PFSK-1 (cell line): ENCODE data around the gene KCNJ9.

Experiments used
- FOXP2 ChIP-seq: optimal IDR thresholded peaks from 2 replicates; pipeline ENCODE3; 2011; ENCODE audit warnings: borderline replicate concordance, control low read depth, inconsistent platforms; ENCODE audit not compliant: insufficient read depth; ENCODE audit errors: extremely low read length, extremely low read depth
- POLR2AphosphoS5 ChIP-seq: IDR thresholded peaks from 2 replicates; pipeline ENCODE4 v1.6.1; 2012; ENCODE audit warnings: low read depth, mild to moderate bottlenecking, control low read depth, low read length, moderate library complexity
- SIN3A ChIP-seq: IDR thresholded peaks from 2 replicates; pipeline ENCODE4 v1.6.1; 2012; ENCODE audit warnings: mild to moderate bottlenecking, low read length, moderate library complexity, borderline replicate concordance; ENCODE audit not compliant: insufficient read depth
- TAF1 ChIP-seq: IDR thresholded peaks from 2 replicates; pipeline ENCODE4 v1.6.1; 2012; ENCODE audit warnings: low read length, control low read depth, borderline replicate concordance; ENCODE audit not compliant: insufficient read depth
- TF ChIP-seq, protein P1 (sequence below), 2 experiments: IDR thresholded peaks; 2 replicates each; pipeline versions ENCODE4 v1.6.1 to v1.8.0; 2011 to 2012; ENCODE audit warnings: low read depth in 2 of 2, low read length in 2 of 2, control low read depth in 1 of 2, inconsistent platforms in 1 of 2, mild to moderate bottlenecking in 1 of 2, moderate library complexity in 1 of 2; ENCODE audit not compliant: insufficient read depth in 1 of 2

DNA sequence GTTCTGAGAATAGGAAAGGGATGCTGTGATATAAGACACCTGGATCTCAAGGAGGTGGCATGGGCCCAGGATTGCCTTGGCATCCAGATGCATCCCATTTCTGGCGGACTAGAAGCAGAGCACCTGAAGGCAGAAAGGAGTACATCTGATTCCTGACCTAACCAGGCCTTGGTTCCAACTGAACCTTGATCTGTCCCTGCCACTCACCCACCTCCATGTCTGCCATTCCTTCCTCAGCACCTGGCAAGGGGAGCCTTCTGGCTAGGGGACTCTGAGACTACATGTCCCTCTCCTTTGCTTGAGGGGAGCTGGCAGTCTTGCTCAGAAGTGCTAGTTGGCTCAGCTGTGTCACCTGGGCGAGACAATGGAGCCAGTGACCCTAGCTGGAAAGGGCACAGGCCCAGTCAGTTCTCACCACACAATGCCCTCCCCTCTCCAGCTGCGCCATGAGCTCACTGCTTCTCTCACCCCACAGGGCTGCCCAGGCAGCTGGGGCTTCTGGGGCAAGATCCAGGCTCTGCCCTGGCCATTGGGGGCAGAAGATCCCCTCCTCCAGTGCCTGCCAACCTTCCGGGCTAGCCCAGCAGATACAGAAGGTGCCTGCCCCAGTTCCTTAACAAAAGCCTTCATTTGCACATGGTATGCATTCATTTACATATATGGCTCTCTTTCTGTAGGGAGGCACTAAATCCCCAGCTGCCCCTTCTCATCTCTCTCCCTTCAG is 14.2 kb downstream of the KCNJ9 start:
- TF ChIP-seq, protein P1, sequence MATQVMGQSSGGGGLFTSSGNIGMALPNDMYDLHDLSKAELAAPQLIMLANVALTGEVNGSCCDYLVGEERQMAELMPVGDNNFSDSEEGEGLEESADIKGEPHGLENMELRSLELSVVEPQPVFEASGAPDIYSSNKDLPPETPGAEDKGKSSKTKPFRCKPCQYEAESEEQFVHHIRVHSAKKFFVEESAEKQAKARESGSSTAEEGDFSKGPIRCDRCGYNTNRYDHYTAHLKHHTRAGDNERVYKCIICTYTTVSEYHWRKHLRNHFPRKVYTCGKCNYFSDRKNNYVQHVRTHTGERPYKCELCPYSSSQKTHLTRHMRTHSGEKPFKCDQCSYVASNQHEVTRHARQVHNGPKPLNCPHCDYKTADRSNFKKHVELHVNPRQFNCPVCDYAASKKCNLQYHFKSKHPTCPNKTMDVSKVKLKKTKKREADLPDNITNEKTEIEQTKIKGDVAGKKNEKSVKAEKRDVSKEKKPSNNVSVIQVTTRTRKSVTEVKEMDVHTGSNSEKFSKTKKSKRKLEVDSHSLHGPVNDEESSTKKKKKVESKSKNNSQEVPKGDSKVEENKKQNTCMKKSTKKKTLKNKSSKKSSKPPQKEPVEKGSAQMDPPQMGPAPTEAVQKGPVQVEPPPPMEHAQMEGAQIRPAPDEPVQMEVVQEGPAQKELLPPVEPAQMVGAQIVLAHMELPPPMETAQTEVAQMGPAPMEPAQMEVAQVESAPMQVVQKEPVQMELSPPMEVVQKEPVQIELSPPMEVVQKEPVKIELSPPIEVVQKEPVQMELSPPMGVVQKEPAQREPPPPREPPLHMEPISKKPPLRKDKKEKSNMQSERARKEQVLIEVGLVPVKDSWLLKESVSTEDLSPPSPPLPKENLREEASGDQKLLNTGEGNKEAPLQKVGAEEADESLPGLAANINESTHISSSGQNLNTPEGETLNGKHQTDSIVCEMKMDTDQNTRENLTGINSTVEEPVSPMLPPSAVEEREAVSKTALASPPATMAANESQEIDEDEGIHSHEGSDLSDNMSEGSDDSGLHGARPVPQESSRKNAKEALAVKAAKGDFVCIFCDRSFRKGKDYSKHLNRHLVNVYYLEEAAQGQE (IDR thresholded peaks at IDR 0.05; ENCODE audit: insufficient read depth in 1 of 2, low read depth in 2 of 2, low read length in 2 of 2), result no peak
- TF ChIP-seq TAF1 (no peak), POLR2AphosphoS5 (no peak), SIN3A (no peak), FOXP2 (no peak)
